GM12875 (cell line): Measurements from ENCODE around the gene TMEM169.
A peak's percentile ranks its signal among the peaks of the same experiment; 100 is the strongest.

Experiments
- H3K4me3 ChIP-seq: one replicate; pipeline ENCODE4 v1.5.1; 2011; ENCODE audit warnings: low read depth, low read length, control low read depth
- CTCF ChIP-seq: IDR thresholded peaks from 2 replicates; pipeline ENCODE4 v1.5.1; 2011; ENCODE audit warnings: low read depth, mild to moderate bottlenecking, control low read depth, inconsistent platforms, low read length, moderate library complexity, borderline replicate concordance; ENCODE audit not compliant: insufficient read depth

The TMEM169 gene

GRCh38 chr2:216109962-216110614, 28.4 kb downstream of the TMEM169 start:
- H3K4me3 ChIP-seq, result peak overlapping the region; percentile 92
- peak; percentile 37; the same call in 1 of the 2 replicates for TF ChIP-seq CTCF

- no peak for TF ChIP-seq CTCF
- H3K4me3 ChIP-seq, result no peak overlapping the region
These were observed 28.9 kb downstream of the TMEM169 start for GRCh38 chr2:216110620-216111019.

GRCh38 chr2:216111122-216111521, 29.4 kb downstream of the TMEM169 start:
- no peak overlapping the region for H3K4me3 ChIP-seq
- no peak for TF ChIP-seq CTCF

- H3K4me3 ChIP-seq, result no peak overlapping the region
- no peak for TF ChIP-seq CTCF
These were observed 31.2 kb downstream of the TMEM169 start for GRCh38 chr2:216112926-216113325.

GRCh38 chr2:216113572-216113971, 31.9 kb downstream of the TMEM169 start:
- no peak for TF ChIP-seq CTCF
- H3K4me3 ChIP-seq, result no peak overlapping the region

GRCh38 chr2:216114382-216114713, 32.6 kb downstream of the TMEM169 start:
- no peak overlapping the region for H3K4me3 ChIP-seq
- TF ChIP-seq CTCF, result no peak

- peak; percentile 87 for TF ChIP-seq CTCF
- H3K4me3 ChIP-seq, result no peak overlapping the region
These were observed 33.2 kb downstream of the TMEM169 start for GRCh38 chr2:216114714-216115531.
